GM23248 (cell line): Measurements from ENCODE around the gene CDCA7L. TPM values are rescaled to one million over a fixed set of nuclear protein-coding genes. Genes with fewer than 3 reads are reported as not detected.

Experiments used
- DNase-seq: peaks from one replicate; pipeline ENCODE4 v3.0.0-alpha.2; 2015
- H2AFZ ChIP-seq: fragments of 200-600 bp; sonication (generic); 2 replicates; pipeline ENCODE4 v1.6.1; 2016; ENCODE audit warnings: antibody characterized with exemption
- H3F3A ChIP-seq: fragments of 200-600 bp; sonication (generic); 2 replicates; pipeline ENCODE4 v1.6.1; 2016; ENCODE audit warnings: mild to moderate bottlenecking, antibody characterized with exemption, mixed run types; ENCODE audit not compliant: insufficient read depth
- H3K27ac ChIP-seq: fragments of 200-600 bp; sonication (generic); 2 replicates; pipeline ENCODE4 v1.5.1; 2016; ENCODE audit warnings: mild to moderate bottlenecking
- H3K27me3 ChIP-seq: fragments of 200-600 bp; sonication (generic); replicated peaks from 2 replicates; pipeline ENCODE4 v1.6.1; 2016; ENCODE audit warnings: mild to moderate bottlenecking; ENCODE audit not compliant: insufficient read depth
- H3K36me3 ChIP-seq: fragments of 200-600 bp; sonication (generic); 2 replicates; pipeline ENCODE4 v1.6.1; 2016; ENCODE audit warnings: low read depth, mild to moderate bottlenecking
- H3K4me1 ChIP-seq: fragments of 200-600 bp; sonication (generic); 2 replicates; pipeline ENCODE4 v1.6.1; 2016; ENCODE audit warnings: mild to moderate bottlenecking; ENCODE audit not compliant: insufficient read depth
- H3K4me2 ChIP-seq: fragments of 200-600 bp; sonication (generic); one replicate; pipeline ENCODE4 v1.6.1; 2016; ENCODE audit warnings: mild to moderate bottlenecking; ENCODE audit not compliant: unreplicated experiment
- H3K4me3 ChIP-seq: fragments of 200-600 bp; sonication (generic); 2 replicates; pipeline ENCODE4 v1.5.1; 2016; ENCODE audit warnings: mild to moderate bottlenecking
- H3K79me2 ChIP-seq: fragments of 200-600 bp; sonication (generic); 2 replicates; pipeline ENCODE4 v1.6.1; 2016; ENCODE audit warnings: mild to moderate bottlenecking; ENCODE audit not compliant: insufficient read depth
- H3K9ac ChIP-seq: fragments of 200-600 bp; sonication (generic); 2 replicates; pipeline ENCODE4 v1.6.1; 2016; ENCODE audit warnings: mild to moderate bottlenecking
- H3K9me2 ChIP-seq: fragments of 200-600 bp; sonication (generic); 2 replicates; pipeline ENCODE4 v1.6.1; 2016; ENCODE audit warnings: mixed run types, mild to moderate bottlenecking, moderate library complexity; ENCODE audit not compliant: insufficient read depth
- H3K9me3 ChIP-seq: fragments of 200-600 bp; sonication (generic); one replicate; pipeline ENCODE4 v1.6.1; 2017; ENCODE audit warnings: low read depth
- H4K20me1 ChIP-seq: fragments of 200-600 bp; sonication (generic); 2 replicates; pipeline ENCODE4 v1.6.0; 2016; ENCODE audit not compliant: insufficient read depth
- EZH2 ChIP-seq: fragments of 200-600 bp; sonication (generic); IDR thresholded peaks from 2 replicates; pipeline ENCODE4 v1.6.1; 2018; ENCODE audit warnings: antibody characterized with exemption, mild to moderate bottlenecking; ENCODE audit not compliant: insufficient read depth, poor library complexity, severe bottlenecking
- EZH2phosphoT487 ChIP-seq: fragments of 200-600 bp; sonication (generic); IDR thresholded peaks from 2 replicates; pipeline ENCODE4 v1.6.1; 2018; ENCODE audit warnings: antibody characterized with exemption, moderate library complexity, mild to moderate bottlenecking, low read depth; ENCODE audit not compliant: insufficient read depth
- WGBS, 2 experiments: methylation state at CpG; one replicate each; pipeline ENCODE4 v1.1.6; 2015 to 2017; ENCODE audit warnings: low lambda C conversion rate in 2 of 2, low coverage in 1 of 2; ENCODE audit errors: missing lambda C conversion rate in 2 of 2; 5-methylcytosine and 5-hydroxymethylcytosine counted together
- in situ Hi-C: fragments of 300-500 bp; cut with MboI; formaldehyde crosslinking; loops from 2 replicates; pipeline ENCODE4 v1.15.0; 2020
- polyA plus RNA-seq: library from polyadenylated mRNA; unstranded; fragments of >200 nt; fragmentation: Nextera tagmentation; extraction: Ambion mirVana; gene quantifications from 2 replicates; pipeline ENCODE4 v1.2.1, GENCODE V29; 2016
- total RNA-seq: library from RNA; depleted of rRNA; stranded (reverse); fragments of >200 nt; shearing (Covaris generic); gene quantifications from 2 replicates; pipeline ENCODE4 v1.2.3, GENCODE V29; 2014

Gene CDCA7L
- total and polyA plus RNA-seq, 2 experiments from 2014 or later = 44.1 to 45.9 TPM

- DNase-seq = no peak
- Histone ChIP-seq H3K4me1 (peaks cover 26% of the 10 kb centered on the region), H4K20me1 (no peaks in the 10 kb centered on the region), H3K4me3 (no peak overlapping the region), H3F3A (peaks cover 30% of the 10 kb centered on the region), H3K4me2 (no peak overlapping the region), H3K9me2 (no peaks in the 10 kb centered on the region), H3K79me2 (0 out of 2 replicates have a peak, but pooled peaks cover 5% of the 10 kb centered on the region), H2AFZ (no peak overlapping the region), H3K27me3 (no peaks in the 10 kb centered on the region), H3K9me3 (no peaks in the 10 kb centered on the region), H3K36me3 (peaks cover 21% of the 10 kb centered on the region), H3K9ac (no peak overlapping the region), H3K27ac (no peak overlapping the region)
- TF ChIP-seq EZH2phosphoT487 (no peak), EZH2 (no peak)
- 94% methylated on average over 5 of the region's 5 CpGs for WGBS, 2 experiments
- in situ Hi-C loops = no loop called here
Measured at GRCh38 chr7:21908746-21909145, 37.0 kb downstream of the CDCA7L start.

GRCh38 chr7:21903020-21903786, 42.5 kb downstream of the CDCA7L start:
- DNase-seq = no peak
- H4K20me1 ChIP-seq = no peaks in the 10 kb centered on the region
- H3K9ac ChIP-seq = no peak overlapping the region
- H2AFZ ChIP-seq = no peak overlapping the region
- WGBS, 2 experiments = 95 to 97% methylated on average over 14 of the region's 14 CpGs
- no peak overlapping the region for H3K4me2 ChIP-seq
- no peaks in the 10 kb centered on the region for H3K4me1 ChIP-seq
- no peaks in the 10 kb centered on the region for H3F3A ChIP-seq
- no peaks in the 10 kb centered on the region for H3K79me2 ChIP-seq
- peaks cover 33% of the 10 kb centered on the region for H3K36me3 ChIP-seq
- no peak overlapping the region for H3K4me3 ChIP-seq
- H3K27ac ChIP-seq = no peak overlapping the region
- in situ Hi-C loops = no loop called here
- no peaks in the 10 kb centered on the region for H3K9me3 ChIP-seq
- TF ChIP-seq EZH2 (no peak), EZH2phosphoT487 (no peak)
- no peaks in the 10 kb centered on the region for H3K27me3 ChIP-seq
- H3K9me2 ChIP-seq = no peaks in the 10 kb centered on the region

- H3K4me3 ChIP-seq = no peak overlapping the region
- no peaks in the 10 kb centered on the region for H3K9me3 ChIP-seq
- H3K4me1 ChIP-seq = no peaks in the 10 kb centered on the region
- no peak overlapping the region for H3K9ac ChIP-seq
- no peaks in the 10 kb centered on the region for H3K9me2 ChIP-seq
- H4K20me1 ChIP-seq = no peaks in the 10 kb centered on the region
- H3K36me3 ChIP-seq = peaks cover 35% of the 10 kb centered on the region
- no peak overlapping the region for H2AFZ ChIP-seq
- H3K4me2 ChIP-seq = no peak overlapping the region
- H3K27ac ChIP-seq = no peak overlapping the region
- in situ Hi-C loops = no loop called here
- H3F3A ChIP-seq = no peaks in the 10 kb centered on the region
- WGBS, 2 experiments = 79 to 85% methylated on average over 5 of the region's 5 CpGs
- no peaks in the 10 kb centered on the region for H3K79me2 ChIP-seq
- H3K27me3 ChIP-seq = no peaks in the 10 kb centered on the region
- DNase-seq = peak; percentile 23
- TF ChIP-seq EZH2 = no peak
- TF ChIP-seq EZH2phosphoT487 = no peak
Measured at GRCh38 chr7:21902240-21902639, 43.5 kb downstream of the CDCA7L start.

GRCh38 chr7:21898265-21898930, 47.3 kb downstream of the CDCA7L start:
- H3K9me2 ChIP-seq = no peaks in the 10 kb centered on the region
- no peak overlapping the region for H3K4me3 ChIP-seq
- WGBS, 2 experiments = 96 to 97% methylated on average over 17 of the region's 17 CpGs
- peaks cover 16% of the 10 kb centered on the region for H3K36me3 ChIP-seq
- H3K4me2 ChIP-seq = no peak overlapping the region
- no peak for TF ChIP-seq EZH2phosphoT487
- no peak for TF ChIP-seq EZH2
- no peaks in the 10 kb centered on the region for H3K4me1 ChIP-seq
- in situ Hi-C loops = no loop called here
- DNase-seq = no peak
- H3K27me3 ChIP-seq = no peaks in the 10 kb centered on the region
- no peak overlapping the region for H2AFZ ChIP-seq
- H3K27ac ChIP-seq = no peak overlapping the region
- H3K79me2 ChIP-seq = no peaks in the 10 kb centered on the region
- H3F3A ChIP-seq = no peaks in the 10 kb centered on the region
- no peaks in the 10 kb centered on the region for H4K20me1 ChIP-seq
- H3K9ac ChIP-seq = no peak overlapping the region
- no peaks in the 10 kb centered on the region for H3K9me3 ChIP-seq
